ENCODE measurements around the gene PCDHA3.
A peak's percentile ranks its signal among the peaks of the same experiment; 100 is the strongest.
"Not testable (repeated sequence)": the region's sequence is repeated elsewhere in the genome, so short reads cannot be mapped to it uniquely, and the experiment has no call there.

PCDHA3 gene

GRCh38 chr5:140821375-140822280 lies 20.8 kb downstream of the PCDHA3 start, which contains the start of gene PCDHA5:
PCDHA5 (plus strand) TSS chr5:140821613.
- DNase-seq = peak; percentile 21

GRCh38 chr5:140822281-140822629 lies 21.4 kb downstream of the PCDHA3 start:
- no peak for DNase-seq

- DNase-seq = not testable (repeated sequence)
Measured at GRCh38 chr5:140822969-140823368, 22.1 kb downstream of the PCDHA3 start.

- no peak for DNase-seq
Measured at GRCh38 chr5:140823475-140823874, 22.6 kb downstream of the PCDHA3 start.

- DNase-seq = no peak
Measured at GRCh38 chr5:140827704-140828361, 27.0 kb downstream of the PCDHA3 start, which contains the start of gene PCDHA6. PCDHA6 (plus strand) TSS chr5:140827960; CDS start chr5:140828092, 132 bp downstream.

GRCh38 chr5:140828362-140828737 lies 27.5 kb downstream of the PCDHA3 start:
- DNase-seq = no peak

GRCh38 chr5:140829511-140830501 lies 28.9 kb downstream of the PCDHA3 start:
- not testable (repeated sequence) for DNase-seq

GRCh38 chr5:140833993-140834392 lies 33.1 kb downstream of the PCDHA3 start, which contains the start of gene PCDHA7:
PCDHA7 (plus strand) TSS chr5:140834269; CDS start chr5:140834384, 115 bp downstream.
- DNase-seq = no peak

GRCh38 chr5:140834439-140835008 lies 33.7 kb downstream of the PCDHA3 start:
- not testable (repeated sequence) for DNase-seq

- DNase-seq = no peak
Measured at GRCh38 chr5:140835622-140836510, 35.0 kb downstream of the PCDHA3 start.

- peak; percentile 4 for DNase-seq
Measured at GRCh38 chr5:140840978-140841962, 40.4 kb downstream of the PCDHA3 start, which contains the start of gene PCDHA8. PCDHA8 (plus strand) TSS chr5:140841187; CDS start chr5:140841322, 135 bp downstream.

GRCh38 chr5:140842798-140843733 lies 42.2 kb downstream of the PCDHA3 start:
- no peak for DNase-seq

- not testable (repeated sequence) for DNase-seq
Measured at GRCh38 chr5:140848139-140849102, 47.6 kb downstream of the PCDHA3 start, which contains the start of gene PCDHA9. PCDHA9 (plus strand) TSS chr5:140848382; CDS start chr5:140848496, 114 bp downstream.

GRCh38 chr5:140849831-140850634 lies 49.2 kb downstream of the PCDHA3 start:
- not testable (repeated sequence) for DNase-seq

All from activated CD4-positive, alpha-beta T cell treated with anti-CD3 and anti-CD28 coated beads, Interleukin-10, Interleukin-2, amounts not matched to agents 100 ng/mL and 50 ng/mL, durations not matched to agents 16 hours and 8 hours (primary cell).